ENCODE measurements around the gene ITGB2. TPM values are rescaled to one million over a fixed set of nuclear protein-coding genes. Genes with fewer than 3 reads are reported as not detected.
"Not testable (repeated sequence)": the region's sequence is repeated elsewhere in the genome, so short reads cannot be mapped to it uniquely, and the experiment has no call there.

ITGB2 gene
- total RNA-seq, 1 donor from 2014 or later, result 18.6 TPM

DNA sequence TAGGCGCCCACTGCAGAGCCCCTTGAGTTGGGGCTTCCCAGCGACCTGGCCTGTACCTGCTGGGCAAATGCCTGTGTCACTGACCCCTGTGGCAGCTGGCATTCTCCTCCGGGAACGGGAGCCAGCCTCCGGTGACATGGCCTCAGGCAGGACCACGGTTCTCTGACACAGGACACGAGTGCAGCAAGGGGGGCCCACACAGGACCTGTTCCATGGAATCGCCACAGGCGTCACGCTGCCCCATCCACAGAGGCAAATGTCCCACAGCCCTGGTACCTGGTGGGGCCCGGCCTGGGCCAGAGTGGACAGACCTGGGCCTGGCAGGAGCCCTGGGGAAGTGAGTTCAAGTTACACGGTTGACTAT, 2.6 kb downstream of the ITGB2 start:
- TF ChIP-seq CTCF (IDR thresholded peaks at IDR 0.05; ENCODE audit: borderline replicate concordance), result no peak
- H3K27ac ChIP-seq (replicated peaks), result no peak overlapping the region
- H3K36me3 ChIP-seq, result no peaks in the 10 kb centered on the region
- no peaks in the 10 kb centered on the region for H3K9me3 ChIP-seq (replicated peaks)
- H3K4me1 ChIP-seq, result no peaks in the 10 kb centered on the region
- intact Hi-C loops (cut with micrococcal nuclease), result no loop called here
- H3K27me3 ChIP-seq (ENCODE audit: low read depth), result peaks cover 49% of the 10 kb centered on the region
- no peak overlapping the region for H3K4me3 ChIP-seq
- no peak for DNase-seq

GRCh38 chr21:44917446-44918106, 3.1 kb downstream of the ITGB2 start:
- no peak overlapping the region for H3K4me3 ChIP-seq
- no peak overlapping the region for H3K27ac ChIP-seq (replicated peaks)
- DNase-seq, result peak; percentile 12
- H3K27me3 ChIP-seq (ENCODE audit: low read depth), result peaks cover 49% of the 10 kb centered on the region
- no peaks in the 10 kb centered on the region for H3K4me1 ChIP-seq
- no peaks in the 10 kb centered on the region for H3K9me3 ChIP-seq (replicated peaks)
- TF ChIP-seq CTCF (IDR thresholded peaks at IDR 0.05; ENCODE audit: borderline replicate concordance), result no peak
- intact Hi-C loops (cut with micrococcal nuclease), result no loop called here
- no peaks in the 10 kb centered on the region for H3K36me3 ChIP-seq

- Histone ChIP-seq H3K36me3 (no peaks in the 10 kb centered on the region), H3K4me3 (no peak overlapping the region), H3K9me3 (replicated peaks) (no peaks in the 10 kb centered on the region), H3K27me3 (ENCODE audit: low read depth) (peaks cover 45% of the 10 kb centered on the region), H3K27ac (replicated peaks) (no peak overlapping the region), H3K4me1 (peaks cover 2% of the 10 kb centered on the region)
- TF ChIP-seq CTCF (IDR thresholded peaks at IDR 0.05; ENCODE audit: borderline replicate concordance), result no peak
- no peak for DNase-seq
- intact Hi-C loops (cut with micrococcal nuclease), result no loop called here
Measured at GRCh38 chr21:44916965-44917364, 3.7 kb downstream of the ITGB2 start.

DNA sequence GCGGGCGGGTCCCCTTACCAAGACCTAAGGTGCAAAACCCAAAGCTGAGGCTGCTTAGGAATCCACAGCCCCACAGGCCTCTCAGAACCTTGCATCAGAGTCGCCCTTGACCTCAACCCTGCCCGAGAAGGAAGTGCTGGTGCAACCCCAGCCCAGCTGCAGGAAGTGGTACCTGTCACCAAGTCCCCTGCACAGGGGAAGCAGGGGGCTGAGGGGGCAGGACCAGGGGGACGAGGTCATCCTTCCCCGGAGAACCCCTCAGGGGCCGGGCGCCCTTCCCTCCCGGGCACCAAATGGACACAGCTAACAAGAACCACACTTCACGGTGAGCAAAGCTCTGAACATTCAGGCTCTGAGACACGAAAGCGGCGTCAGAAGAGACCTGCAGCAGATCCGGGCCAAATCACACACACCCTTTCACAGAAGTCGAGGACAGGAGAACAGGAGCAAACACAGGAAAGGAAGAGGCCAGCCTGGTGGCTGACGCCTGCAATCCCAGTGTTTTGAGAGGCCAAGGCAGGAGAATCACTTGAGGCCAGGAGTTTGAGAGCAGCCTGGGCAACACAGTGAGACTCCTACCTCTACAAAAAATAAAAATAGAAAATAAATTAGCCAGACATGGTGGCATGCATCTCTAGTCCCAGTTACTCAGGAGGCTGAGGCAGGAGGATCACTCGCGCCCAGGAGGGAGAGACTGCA, 6.4 kb downstream of the ITGB2 start:
- no peak for TF ChIP-seq CTCF (IDR thresholded peaks at IDR 0.05; ENCODE audit: borderline replicate concordance)
- Histone ChIP-seq H3K36me3 (no peaks in the 10 kb centered on the region), H3K27me3 (ENCODE audit: low read depth) (peaks cover 19% of the 10 kb centered on the region), H3K4me3 (no peak overlapping the region), H3K9me3 (replicated peaks) (no peaks in the 10 kb centered on the region), H3K4me1 (peaks cover 24% of the 10 kb centered on the region), H3K27ac (replicated peaks) (no peak overlapping the region)
- intact Hi-C loops (cut with micrococcal nuclease), result no loop called here
- DNase-seq, result peak; percentile 50

GRCh38 chr21:44913425-44914175, 7.1 kb downstream of the ITGB2 start:
- H3K9me3 ChIP-seq (replicated peaks), result no peaks in the 10 kb centered on the region
- intact Hi-C loops (cut with micrococcal nuclease), result no loop called here
- H3K27me3 ChIP-seq (ENCODE audit: low read depth), result peaks cover 12% of the 10 kb centered on the region
- no peak overlapping the region for H3K27ac ChIP-seq (replicated peaks)
- no peak for DNase-seq
- H3K36me3 ChIP-seq, result no peaks in the 10 kb centered on the region
- H3K4me1 ChIP-seq, result peaks cover 24% of the 10 kb centered on the region
- TF ChIP-seq CTCF (IDR thresholded peaks at IDR 0.05; ENCODE audit: borderline replicate concordance), result no peak
- no peak overlapping the region for H3K4me3 ChIP-seq

DNA sequence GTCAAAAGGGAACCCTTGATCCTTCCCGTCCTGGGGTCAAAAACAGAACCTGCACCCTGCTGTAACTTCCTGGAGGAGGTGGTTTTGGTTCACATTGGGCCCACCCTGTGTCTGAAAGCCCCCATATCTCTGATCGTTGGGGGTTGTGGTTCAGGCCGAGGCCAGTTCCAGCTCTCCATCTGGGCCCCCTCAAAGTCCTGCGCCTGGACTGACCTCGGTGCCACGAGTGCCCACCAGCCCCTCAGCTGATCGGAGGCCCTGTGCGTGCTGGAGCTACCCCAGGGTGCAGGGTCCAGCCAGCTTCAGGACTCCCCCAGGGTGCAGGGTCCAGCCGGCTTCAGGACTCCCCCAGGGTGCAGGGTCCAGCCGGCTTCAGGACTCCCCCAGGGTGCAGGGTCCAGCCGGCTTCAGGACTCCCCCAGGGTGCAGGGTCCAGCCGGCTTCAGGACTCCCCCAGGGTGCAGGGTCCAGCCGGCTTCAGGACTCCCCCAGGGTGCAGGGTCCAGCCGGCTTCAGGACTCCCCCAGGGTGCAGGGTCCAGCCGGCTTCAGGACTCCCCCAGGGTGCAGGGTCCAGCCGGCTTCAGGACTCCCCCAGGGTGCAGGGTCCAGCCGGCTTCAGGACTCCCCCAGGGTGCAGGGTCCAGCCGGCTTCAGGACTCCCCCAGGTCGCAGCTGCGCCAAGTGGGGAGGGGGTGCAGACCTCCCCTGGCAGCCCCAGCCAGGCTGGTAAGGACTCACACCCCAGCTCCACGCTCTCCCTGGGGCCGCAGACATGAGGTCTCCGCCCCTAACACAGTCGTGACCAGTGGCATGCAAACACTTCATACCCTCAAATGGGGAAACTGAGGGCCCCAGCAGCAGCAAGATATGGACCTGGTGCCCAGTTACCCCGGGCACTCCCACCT, 7.9 kb downstream of the ITGB2 start:
- not testable (repeated sequence) for H3K27ac ChIP-seq (replicated peaks)

More for the DNA sequence above, 7.9 kb downstream of the ITGB2 start:
- H3K36me3 ChIP-seq; H3K9me3 ChIP-seq (replicated peaks); DNase-seq; H3K27me3 ChIP-seq (ENCODE audit: low read depth); H3K4me3 ChIP-seq; intact Hi-C loops (cut with micrococcal nuclease): not testable (repeated sequence)
- H3K4me1 ChIP-seq, result peaks cover 24% of the 10 kb centered on the region

Measured in left ventricle myocardium inferior (tissue), 1 donor.